Endothelial cell of umbilical vein (primary cell): ENCODE data around the gene ZNF681. TPM values are rescaled to one million over a fixed set of nuclear protein-coding genes. Genes with fewer than 3 reads are reported as not detected.

Experiments
- BruUV-seq: library from RNA; stranded (reverse); fragments of 400-500 nt; replicated peaks from 2 replicates; lab custom pipeline; 2021; lab: Mats Ljungman, UMichigan
- CTCF ChIA-PET: fragments of 300-600, 350-600 bp; sonication (Branson Sonifier 250); formaldehyde crosslinking; loops from one replicate; lab custom pipeline; 2021; ENCODE audit warnings: antibody characterized with exemption, inconsistent platforms; lab: Charles Lee
- POLR2A ChIA-PET: fragments of 300-600, 350-600 bp; sonication (Branson Sonifier 250); formaldehyde crosslinking; loops from one replicate; lab custom pipeline; 2021; ENCODE audit warnings: antibody characterized with exemption, inconsistent platforms; lab: Charles Lee
- DNase-seq: peaks from one replicate; pipeline ENCODE4 v3.0.0-alpha.2; 2011; ENCODE audit warnings: low read depth, low spot score
- FAIRE-seq: peaks from 2 replicates; lab custom pipeline; 2011; peaks lifted over from hg19 to GRCh38; lab: Jason Lieb, UNC
- H2AFZ ChIP-seq: 2 replicates; pipeline ENCODE4 v1.6.0; 2012; ENCODE audit warnings: low read depth, low read length, control low read depth, inconsistent platforms
- H3K27ac ChIP-seq: 2 replicates; pipeline ENCODE4 v1.5.1; 2011; ENCODE audit warnings: low read depth, mild to moderate bottlenecking, control low read depth, low read length, moderate library complexity; ENCODE audit not compliant: insufficient read depth
- H3K27me3 ChIP-seq, 2 experiments: 2 replicates each; pipeline versions ENCODE4 v1.6.0 to v1.6.1; 2011; ENCODE audit warnings: low read length in 2 of 2, mixed read lengths in 1 of 2; ENCODE audit not compliant: control insufficient read depth in 2 of 2, insufficient read depth in 2 of 2
- H3K36me3 ChIP-seq, 2 experiments: 2 replicates in 1 of 2; 3 replicates in 1 of 2; pipeline ENCODE4 v1.5.1; 2011; ENCODE audit warnings: low read length in 2 of 2, mild to moderate bottlenecking in 1 of 2, moderate library complexity in 1 of 2; ENCODE audit not compliant: control insufficient read depth in 2 of 2, insufficient read depth in 2 of 2; ENCODE audit errors: extremely low read depth in 1 of 2
- H3K4me1 ChIP-seq: 3 replicates; pipeline ENCODE4 v1.5.1; 2011; ENCODE audit warnings: mild to moderate bottlenecking, low read length; ENCODE audit not compliant: control insufficient read depth, insufficient read depth; ENCODE audit errors: extremely low read depth
- H3K4me2 ChIP-seq: 2 replicates; pipeline ENCODE4 v1.6.1; 2011; ENCODE audit warnings: low read length, control low read depth, mixed read lengths; ENCODE audit not compliant: insufficient read depth
- H3K4me3 ChIP-seq, 3 experiments: fragments of 200-600 bp in 1 of 3; sonication (generic), shearing (Covaris generic) in 1 of 3; replicated peaks in 1 of 3; 2 replicates each; pipeline ENCODE4 v1.5.1; 2011 to 2016; ENCODE audit warnings: control low read depth in 3 of 3, low read length in 3 of 3, mild to moderate bottlenecking in 2 of 3, inconsistent platforms in 1 of 3, low read depth in 1 of 3, moderate library complexity in 1 of 3; ENCODE audit not compliant: insufficient read depth in 1 of 3
- H3K79me2 ChIP-seq: 2 replicates; pipeline ENCODE4 v1.6.0; 2012; ENCODE audit warnings: low read length, inconsistent platforms; ENCODE audit not compliant: control insufficient read depth, insufficient read depth
- H3K9ac ChIP-seq: replicated peaks from 2 replicates; pipeline ENCODE3; 2011; ENCODE audit warnings: low read length, control low read depth; ENCODE audit not compliant: insufficient read depth; ENCODE audit errors: extremely low read depth
- H3K9me1 ChIP-seq: replicated peaks from 3 replicates; pipeline ENCODE4 v1.6.0; 2011; ENCODE audit warnings: mild to moderate bottlenecking, low read length; ENCODE audit not compliant: control insufficient read depth, insufficient read depth; ENCODE audit errors: extremely low read depth
- H3K9me3 ChIP-seq: replicated peaks from 2 replicates; pipeline ENCODE4 v1.5.1; 2012; ENCODE audit warnings: low read length, inconsistent platforms; ENCODE audit not compliant: control insufficient read depth, insufficient read depth
- H4K20me1 ChIP-seq: replicated peaks from 2 replicates; pipeline ENCODE3; 2011; ENCODE audit warnings: mild to moderate bottlenecking, low read length; ENCODE audit not compliant: control insufficient read depth, insufficient read depth; ENCODE audit errors: extremely low read depth
- CTCF ChIP-seq, 2 donors: IDR thresholded peaks; 1 replicate in 1 of 2; 2 replicates in 1 of 2; pipeline ENCODE4 v1.5.1; 2011; ENCODE audit warnings: low read length in 2 of 2, mild to moderate bottlenecking in 2 of 2, moderate library complexity in 2 of 2, control low read depth in 1 of 2, inconsistent platforms in 1 of 2, low read depth in 1 of 2; ENCODE audit not compliant: insufficient read depth in 1 of 2; ENCODE audit errors: extremely low read depth in 1 of 2
- EZH2 ChIP-seq: IDR thresholded peaks from 2 replicates; pipeline ENCODE4 v1.6.1; 2012; ENCODE audit warnings: borderline replicate concordance, low read depth, mild to moderate bottlenecking, moderate library complexity, low read length, inconsistent platforms; ENCODE audit not compliant: severe bottlenecking
- FOS ChIP-seq: IDR thresholded peaks from 2 replicates; pipeline ENCODE4 v1.6.1; 2011; ENCODE audit warnings: mild to moderate bottlenecking, low read length, moderate library complexity, borderline replicate concordance; ENCODE audit not compliant: insufficient read depth
- GATA2 ChIP-seq: IDR thresholded peaks from 2 replicates; pipeline ENCODE4 v1.7.0; 2011; ENCODE audit warnings: low read depth, mild to moderate bottlenecking, moderate library complexity, mixed read lengths, low read length; ENCODE audit not compliant: insufficient read length, insufficient read depth
- JUN ChIP-seq: IDR thresholded peaks from 2 replicates; pipeline ENCODE4 v1.6.1; 2011; ENCODE audit warnings: borderline replicate concordance, low read depth; ENCODE audit not compliant: insufficient read length, insufficient read depth
- MAX ChIP-seq: IDR thresholded peaks from 2 replicates; pipeline ENCODE4 v1.6.1; 2011; ENCODE audit not compliant: insufficient read depth, insufficient read length
- MYC ChIP-seq: IDR thresholded peaks from one replicate; pipeline ENCODE4 v1.6.1; 2011; ENCODE audit warnings: mild to moderate bottlenecking, low read depth, low read length
- POLR2A ChIP-seq: IDR thresholded peaks from 2 replicates; pipeline ENCODE4 v1.6.1; 2012; ENCODE audit warnings: low read depth, mild to moderate bottlenecking, control low read depth, low read length
- POLR2AphosphoS5 ChIP-seq: IDR thresholded peaks from 2 replicates; pipeline ENCODE4 v1.6.1; 2012; ENCODE audit warnings: low read depth, mild to moderate bottlenecking, control low read depth, low read length, moderate library complexity; ENCODE audit not compliant: insufficient read depth
- dilution Hi-C: fragments of 300-500 bp; cut with MboI; formaldehyde crosslinking; loops from one replicate; pipeline ENCODE4 v1.15.0; 2019; ENCODE audit warnings: low sequenced_read_pairs; ENCODE audit not compliant: extremely low pct_ligation_motif_present
- intact Hi-C: fragments of 100-400 bp; cut with micrococcal nuclease; formaldehyde crosslinking; loops from one replicate; pipeline ENCODE4 v1.10.0; 2022
- polyA plus RNA-seq, 4 experiments: library from polyadenylated mRNA; depleted of rRNA in 3 of 4; stranded (reverse) in 3 of 4; unstranded in 1 of 4; fragments of >200 nt; gene quantifications; 2 replicates each; pipeline versions ENCODE4 v1.2.1 to v1.2.3, GENCODE V29; 2011 to 2012; ENCODE audit warnings: missing spikeins in 1 of 4
- total RNA-seq: library from RNA; stranded (reverse); gene quantifications from 2 replicates; pipeline ENCODE4 v1.2.3, GENCODE V29; 2021

The ZNF681 gene
- total and polyA plus RNA-seq, 2 donors (not counting 3 experiments of a cell fraction or from before 2014, with no cell fraction given), result 0.07 to 1.9 TPM

DNA sequence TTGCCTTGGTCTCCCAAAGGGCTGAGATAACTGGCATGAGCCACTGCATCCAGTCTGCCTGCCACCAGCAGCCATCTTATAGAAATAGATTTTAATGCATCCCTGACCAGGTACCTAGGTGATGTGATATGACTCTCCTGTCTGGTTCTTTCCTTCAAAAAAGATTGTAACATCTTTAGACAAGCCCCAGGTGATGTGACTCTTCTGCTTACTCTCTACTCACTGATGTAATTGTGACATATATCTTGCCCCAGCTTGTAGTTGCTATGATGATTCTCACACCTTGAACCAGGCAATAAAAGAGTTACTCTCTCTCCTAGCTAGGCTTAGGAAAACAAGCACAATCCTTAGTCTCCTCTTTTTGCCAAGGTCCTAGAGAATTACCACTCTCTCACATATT, 30.6 kb upstream of the ZNF681 start:
- Histone ChIP-seq H4K20me1 (no peaks in the 10 kb centered on the region), H3K9me1 (no peaks in the 10 kb centered on the region), H3K9me3 (peaks cover 3% of the 10 kb centered on the region), H3K79me2 (no peaks in the 10 kb centered on the region), H3K4me3 (no peak overlapping the region), H3K27ac (no peak overlapping the region), H3K4me2 (no peak overlapping the region), H3K4me1 (no peaks in the 10 kb centered on the region), H3K27me3 (no peaks in the 10 kb centered on the region), H3K36me3 (no peaks in the 10 kb centered on the region), H2AFZ (no peak overlapping the region), H3K9ac (no peak overlapping the region)
- no peak for TF ChIP-seq FOS
- no peak for TF ChIP-seq EZH2
- TF ChIP-seq POLR2A, result no peak
- no peak for TF ChIP-seq POLR2AphosphoS5
- no peak for TF ChIP-seq GATA2
- TF ChIP-seq MAX, result no peak
- TF ChIP-seq CTCF (IDR thresholded peaks at IDR 0.05; ENCODE audit: extremely low read depth in 1 of 2, insufficient read depth in 1 of 2, low read depth in 1 of 2, low read length in 2 of 2), result no peak
- TF ChIP-seq JUN, result no peak
- TF ChIP-seq MYC, result no peak
- POLR2A ChIA-PET, result no interaction called here
- CTCF ChIA-PET, result no interaction called here
- dilution Hi-C loops (no loop called here), intact Hi-C loops (no loop called here)
- FAIRE-seq (no peak), DNase-seq (no peak)
- no TSS peak for BruUV-seq
